GM21528 (cell line): Measurements from ENCODE around the gene AZI2.

ENCODE experiments used
- ATAC-seq: cut with Tn5 transposase; IDR thresholded peaks from one replicate; pipeline ENCODE4 v1.9.1; 2021; ENCODE audit warnings: mild to moderate bottlenecking, moderate library complexity; ENCODE audit not compliant: unreplicated experiment, low FRiP score

AZI2 gene

GRCh38 chr3:28308196-28308595, 40.4 kb downstream of the AZI2 start:
- no peak for ATAC-seq

- ATAC-seq = no peak
Observed at GRCh38 chr3:28301688-28302087, 46.9 kb downstream of the AZI2 start.

GRCh38 chr3:28300345-28300962, 48.2 kb downstream of the AZI2 start:
- ATAC-seq = no peak

GRCh38 chr3:28299705-28300104, 48.9 kb downstream of the AZI2 start:
- no peak for ATAC-seq

GRCh38 chr3:28295898-28296490, 52.6 kb downstream of the AZI2 start:
- ATAC-seq = no peak

GRCh38 chr3:28294667-28295413, 53.8 kb downstream of the AZI2 start:
- ATAC-seq = no peak

- ATAC-seq = no peak
Observed at GRCh38 chr3:28292622-28293021, 56.0 kb downstream of the AZI2 start.

- no peak for ATAC-seq
Observed at GRCh38 chr3:28291577-28291976, 57.0 kb downstream of the AZI2 start.

GRCh38 chr3:28290863-28291300, 57.7 kb downstream of the AZI2 start:
- no peak for ATAC-seq

GRCh38 chr3:28287046-28287445, 61.6 kb downstream of the AZI2 start:
- no peak for ATAC-seq

- ATAC-seq = peak; percentile 84
Observed at GRCh38 chr3:28286595-28286994, 62.0 kb downstream of the AZI2 start.

GRCh38 chr3:28280781-28281180, 67.8 kb downstream of the AZI2 start:
- ATAC-seq = no peak

- no peak for ATAC-seq
Observed at GRCh38 chr3:28279770-28280169, 68.9 kb downstream of the AZI2 start.

GRCh38 chr3:28278918-28279317, 69.7 kb downstream of the AZI2 start:
- no peak for ATAC-seq

- ATAC-seq = no peak
Observed at GRCh38 chr3:28273837-28274236, 74.8 kb downstream of the AZI2 start.
